ENCODE results near the gene MBD2.

The MBD2 gene

DNA sequence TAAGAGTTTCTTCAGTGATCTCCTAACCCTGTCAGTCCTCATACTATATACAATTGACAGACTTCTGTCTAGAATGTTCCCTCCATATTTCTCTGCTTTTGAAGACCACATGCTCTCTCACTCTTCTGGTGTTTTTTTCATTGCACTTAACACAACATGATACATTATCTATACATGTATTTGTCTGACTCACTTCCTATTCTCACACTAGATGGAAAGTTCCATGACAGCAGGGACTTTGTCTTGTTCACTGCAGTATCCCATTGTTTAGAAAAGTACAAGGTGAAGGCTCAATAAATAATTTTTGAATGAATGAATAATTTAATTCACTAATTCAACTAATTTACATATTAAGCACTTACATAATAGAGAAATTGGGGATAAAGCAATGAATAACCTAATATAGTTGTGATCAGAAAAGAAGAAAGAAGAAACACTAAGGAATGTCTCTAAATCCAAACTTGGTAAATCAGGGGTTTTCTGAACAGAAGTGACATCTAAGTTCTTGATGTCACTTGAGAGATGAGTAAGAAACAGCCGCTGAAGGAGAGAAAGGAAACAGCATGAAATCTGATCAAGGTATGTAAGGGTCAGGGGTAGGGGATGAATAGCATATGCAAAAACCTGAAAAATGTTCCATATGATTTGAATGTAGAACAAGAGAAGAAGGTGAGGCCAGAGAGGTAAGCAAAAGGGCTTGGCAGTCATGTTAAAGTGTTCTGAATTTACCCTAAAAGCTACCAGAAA, 42.4 kb downstream of the MBD2 start:
- peaks cover 0 to 3% of the 10 kb centered on the region in 2 experiments for H3K4me1 ChIP-seq (ENCODE audit: control insufficient read depth in 1 of 2, insufficient read depth in 1 of 2, low read depth in 1 of 2, low read length in 1 of 2)
- H3K9me3 ChIP-seq, result no peaks in the 10 kb centered on the region
- H3K4me3 ChIP-seq (ENCODE audit: low read depth in 1 of 2, low read length in 1 of 2), result no peak overlapping the region
- no peaks in the 10 kb centered on the region for H3K27me3 ChIP-seq
- peaks cover 32% of the 10 kb centered on the region for H3K36me3 ChIP-seq
- TF ChIP-seq CTCF (IDR thresholded peaks at IDR 0.05), result no peak
- H3K27ac ChIP-seq, result no peak overlapping the region

- peaks cover 45% of the 10 kb centered on the region for H3K36me3 ChIP-seq
- H3K27ac ChIP-seq, result no peak overlapping the region
- H3K9me3 ChIP-seq, result no peaks in the 10 kb centered on the region
- H3K4me1 ChIP-seq (ENCODE audit: control insufficient read depth in 1 of 2, insufficient read depth in 1 of 2, low read depth in 1 of 2, low read length in 1 of 2), result no peaks in the 10 kb centered on the region
- no peak for TF ChIP-seq CTCF (IDR thresholded peaks at IDR 0.05)
- no peak overlapping the region for H3K4me3 ChIP-seq (ENCODE audit: low read depth in 1 of 2, low read length in 1 of 2)
- no peaks in the 10 kb centered on the region for H3K27me3 ChIP-seq
These were observed 50.4 kb downstream of the MBD2 start for GRCh38 chr18:54173980-54174630.

GRCh38 chr18:54173250-54173649, 51.2 kb downstream of the MBD2 start:
- Histone ChIP-seq H3K4me1 (ENCODE audit: control insufficient read depth in 1 of 2, insufficient read depth in 1 of 2, low read depth in 1 of 2, low read length in 1 of 2) (no peaks in the 10 kb centered on the region), H3K27ac (no peak overlapping the region), H3K27me3 (no peaks in the 10 kb centered on the region), H3K36me3 (peaks cover 46% of the 10 kb centered on the region), H3K9me3 (no peaks in the 10 kb centered on the region), H3K4me3 (ENCODE audit: low read depth in 1 of 2, low read length in 1 of 2) (no peak overlapping the region)
- TF ChIP-seq CTCF (IDR thresholded peaks at IDR 0.05), result no peak

GRCh38 chr18:54169431-54170403, 54.8 kb downstream of the MBD2 start:
- Histone ChIP-seq H3K27me3 (no peaks in the 10 kb centered on the region), H3K4me3 (ENCODE audit: low read depth in 1 of 2, low read length in 1 of 2) (no peak overlapping the region)

More at GRCh38 chr18:54169431-54170403, 54.8 kb downstream of the MBD2 start:
- no peaks in the 10 kb centered on the region for H3K4me1 ChIP-seq (ENCODE audit: control insufficient read depth in 1 of 2, insufficient read depth in 1 of 2, low read depth in 1 of 2, low read length in 1 of 2)
- no peak overlapping the region for H3K27ac ChIP-seq
- H3K36me3 ChIP-seq, result peaks cover 65% of the 10 kb centered on the region
- H3K9me3 ChIP-seq, result no peaks in the 10 kb centered on the region
- TF ChIP-seq CTCF (IDR thresholded peaks at IDR 0.05), result no peak
